Keratinocyte (primary cell): Measurements from ENCODE around the gene ESRP2. TPM values are rescaled to one million over a fixed set of nuclear protein-coding genes. Genes with fewer than 3 reads are reported as not detected.
A peak's percentile ranks its signal among the peaks of the same experiment; 100 is the strongest.

Experiments used
- DNase-seq: peaks from one replicate; pipeline ENCODE4 v3.0.0-alpha.2; 2011; ENCODE audit warnings: low read depth, missing footprints, low spot score
- FAIRE-seq: peaks from 2 replicates; lab custom pipeline; 2011; peaks lifted over from hg19 to GRCh38; lab: Jason Lieb, UNC
- H2AFZ ChIP-seq: 2 replicates; pipeline ENCODE4 v1.6.0; 2012; ENCODE audit warnings: low read length, control low read depth, inconsistent platforms; ENCODE audit not compliant: control insufficient read depth
- H3K27ac ChIP-seq: 2 replicates; pipeline ENCODE4 v1.5.1; 2011; ENCODE audit warnings: low read length; ENCODE audit not compliant: control insufficient read depth, insufficient read depth
- H3K27me3 ChIP-seq: 3 replicates; pipeline ENCODE4 v1.6.0; 2011; ENCODE audit warnings: low read length; ENCODE audit not compliant: control insufficient read depth, insufficient read depth; ENCODE audit errors: extremely low read depth
- H3K36me3 ChIP-seq, 2 experiments: 2 replicates in 1 of 2; 3 replicates in 1 of 2; pipeline ENCODE4 v1.5.1; 2011; ENCODE audit warnings: low read length in 2 of 2, mild to moderate bottlenecking in 1 of 2; ENCODE audit not compliant: control insufficient read depth in 2 of 2, insufficient read depth in 2 of 2; ENCODE audit errors: extremely low read depth in 1 of 2
- H3K4me1 ChIP-seq: 3 replicates; pipeline ENCODE4 v1.5.1; 2011; ENCODE audit warnings: low read length; ENCODE audit not compliant: control insufficient read depth, insufficient read depth; ENCODE audit errors: extremely low read depth
- H3K4me2 ChIP-seq: 3 replicates; pipeline ENCODE4 v1.6.0; 2011; ENCODE audit warnings: low read depth, low read length; ENCODE audit not compliant: control insufficient read depth, insufficient read depth; ENCODE audit errors: extremely low read depth
- H3K4me3 ChIP-seq, 3 experiments: fragments of 200-600 bp in 1 of 3; sonication (generic) in 1 of 3; 2 replicates in 2 of 3; 3 replicates in 1 of 3; pipeline ENCODE4 v1.5.1; 2011 to 2016; ENCODE audit warnings: low read length in 3 of 3, mild to moderate bottlenecking in 3 of 3, control low read depth in 2 of 3, inconsistent platforms in 1 of 3, low read depth in 1 of 3, mixed read lengths in 1 of 3, mixed run types in 1 of 3, moderate library complexity in 1 of 3; ENCODE audit not compliant: control insufficient read depth in 2 of 3, insufficient read depth in 2 of 3; ENCODE audit errors: extremely low read depth in 1 of 3
- H3K79me2 ChIP-seq: 2 replicates; pipeline ENCODE4 v1.6.0; 2012; ENCODE audit warnings: low read length; ENCODE audit not compliant: control insufficient read depth, insufficient read depth
- H3K9ac ChIP-seq: 3 replicates; pipeline ENCODE4 v1.6.0; 2011; ENCODE audit warnings: low read length; ENCODE audit not compliant: control insufficient read depth, insufficient read depth; ENCODE audit errors: extremely low read depth
- H3K9me1 ChIP-seq: 3 replicates; pipeline ENCODE4 v1.6.0; 2011; ENCODE audit warnings: low read length; ENCODE audit not compliant: control insufficient read depth, insufficient read depth; ENCODE audit errors: extremely low read depth
- H3K9me3 ChIP-seq: 2 replicates; pipeline ENCODE4 v1.5.1; 2012; ENCODE audit warnings: low read depth, low read length; ENCODE audit not compliant: control insufficient read depth
- H4K20me1 ChIP-seq: 3 replicates; pipeline ENCODE4 v1.6.0; 2011; ENCODE audit warnings: low read length; ENCODE audit not compliant: control insufficient read depth, insufficient read depth; ENCODE audit errors: extremely low read depth
- CTCF ChIP-seq, 3 experiments: IDR thresholded peaks in 1 of 3; conservative IDR thresholded peaks in 1 of 3; optimal IDR thresholded peaks in 1 of 3; 2 replicates in 2 of 3; 3 replicates in 1 of 3; pipeline versions ENCODE3 to v1.5.1; 2011; ENCODE audit warnings: low read length in 3 of 3, mild to moderate bottlenecking in 3 of 3, moderate library complexity in 2 of 3, control low read depth in 1 of 3, inconsistent platforms in 1 of 3; ENCODE audit not compliant: insufficient read depth in 2 of 3; ENCODE audit errors: extremely low read depth in 1 of 3
- EZH2 ChIP-seq: IDR thresholded peaks from one replicate; pipeline ENCODE4 v1.6.1; 2012; ENCODE audit warnings: inconsistent platforms, mild to moderate bottlenecking, low read length, moderate library complexity
- dilution Hi-C: fragments of 300-500 bp; cut with MboI; formaldehyde crosslinking; loops from one replicate; pipeline ENCODE4 v1.7.0; 2020; ENCODE audit warnings: low sequenced_read_pairs; ENCODE audit not compliant: extremely low pct_ligation_motif_present
- polyA plus RNA-seq, 5 experiments: library from polyadenylated mRNA; depleted of rRNA in 3 of 5; stranded (reverse) in 3 of 5; stranded (forward) in 1 of 5; unstranded in 1 of 5; fragments of >200 nt; gene quantifications; 1 replicate in 1 of 5; 2 replicates in 3 of 5; 3 replicates in 1 of 5; pipeline versions ENCODE4 v1.2.1 to v1.2.3, GENCODE V29; 2011 to 2012; ENCODE audit warnings: missing spikeins in 2 of 5, low read depth in 1 of 5, low replicate concordance in 1 of 5

The ESRP2 gene
- polyA plus RNA-seq, 1 donor (not counting 4 experiments of a cell fraction or from before 2014, with no cell fraction given), result 39.2 TPM

DNA sequence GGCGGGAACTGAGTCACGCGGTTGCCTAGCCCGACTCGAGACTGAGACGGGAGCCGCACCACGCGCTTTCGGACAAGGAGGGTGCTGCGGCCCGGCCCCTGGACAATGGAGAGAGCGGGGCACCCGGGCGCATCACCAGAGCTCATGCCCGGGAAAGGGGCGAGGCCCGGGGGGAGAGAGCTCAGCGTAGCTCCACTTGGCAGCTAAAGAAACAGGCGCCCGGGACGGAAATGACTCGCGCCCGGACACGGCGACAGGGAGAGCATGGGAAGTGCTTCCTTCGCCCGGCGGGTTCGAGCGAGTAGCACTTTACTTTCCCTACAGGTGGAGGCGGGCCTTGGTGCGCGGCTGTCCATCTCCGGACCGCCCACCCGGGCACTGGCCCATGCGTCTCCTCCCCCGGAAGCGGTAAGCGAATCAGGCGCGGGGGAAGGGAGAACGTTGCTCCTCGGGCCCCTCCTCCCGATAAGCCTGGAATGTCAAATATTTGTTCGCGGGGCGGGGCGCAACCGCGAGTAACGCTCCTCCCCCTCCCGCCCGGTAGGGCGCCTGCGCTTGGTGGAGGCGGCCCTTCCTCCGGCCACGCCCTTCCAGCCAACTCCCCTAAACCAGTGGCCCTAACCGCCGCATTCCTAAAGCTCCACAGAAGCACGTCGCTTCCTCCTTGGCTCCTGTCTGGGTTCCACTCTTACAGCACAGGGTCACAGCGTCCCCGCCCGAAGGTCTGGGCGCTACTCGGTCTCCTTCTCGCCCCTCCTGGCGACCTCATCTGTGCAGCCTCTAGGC, 1.5 kb upstream of the ESRP2 start:
- H3K36me3 ChIP-seq, result peaks cover 6 to 20% of the 10 kb centered on the region in 2 experiments
- peak overlapping the region; percentile 69 to 85 (median 83) for H3K4me3 ChIP-seq
- dilution Hi-C loops, result no loop called here
- H3K4me2 ChIP-seq, result peak overlapping the region; percentile 97
- peaks cover 3% of the 10 kb centered on the region for H3K9me1 ChIP-seq
- H3K27ac ChIP-seq, result peak overlapping the region; percentile 93
- peaks cover 29% of the 10 kb centered on the region for H3K4me1 ChIP-seq
- FAIRE-seq (peak; percentile 74), DNase-seq (peak; percentile 91)
- peak overlapping the region; percentile 94 for H2AFZ ChIP-seq
- no peaks in the 10 kb centered on the region for H3K27me3 ChIP-seq
- peaks cover 18% of the 10 kb centered on the region for H4K20me1 ChIP-seq
- no peak for TF ChIP-seq CTCF (optimal IDR thresholded peaks at IDR 0.05 in 1 of 3, IDR thresholded peaks at IDR 0.05 in 1 of 3, conservative IDR thresholded peaks at IDR 0.05 in 1 of 3; ENCODE audit: extremely low read depth in 1 of 3, insufficient read depth in 2 of 3, low read length in 3 of 3)
- TF ChIP-seq EZH2, result no peak
- no peaks in the 10 kb centered on the region for H3K9me3 ChIP-seq
- peak overlapping the region; percentile 89 for H3K9ac ChIP-seq
- H3K79me2 ChIP-seq, result peaks cover 31% of the 10 kb centered on the region

DNA sequence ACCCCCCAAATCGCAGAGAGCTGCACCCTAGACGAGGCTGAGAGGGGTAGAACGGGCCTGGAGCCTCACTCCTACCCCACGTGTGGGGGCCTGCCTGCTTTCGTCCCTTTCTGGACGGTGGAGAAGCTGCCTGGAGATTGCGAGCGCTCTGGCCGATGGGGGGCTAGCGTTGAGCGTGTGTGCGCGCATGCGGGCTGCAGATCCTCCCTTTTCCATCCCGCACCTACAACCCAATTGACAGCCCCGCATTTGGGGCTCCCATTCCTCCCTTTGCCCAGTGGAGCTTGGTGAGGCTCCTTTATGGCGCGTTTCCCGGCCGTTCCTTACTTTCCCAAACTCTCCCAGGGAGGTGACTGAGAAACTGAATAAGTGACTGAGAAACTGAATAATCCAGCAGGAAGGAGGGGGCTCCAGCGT, 907 bp upstream of the ESRP2 start:
- Histone ChIP-seq H4K20me1 (peaks cover 18% of the 10 kb centered on the region), H3K79me2 (peaks cover 35% of the 10 kb centered on the region), H3K27me3 (no peaks in the 10 kb centered on the region), H2AFZ (peak overlapping the region; percentile 36), H3K9me3 (no peaks in the 10 kb centered on the region), H3K4me2 (peak overlapping the region; percentile 97), H3K4me3 (peak overlapping the region; percentile 64 to 85 (median 83)), H3K36me3 (peaks cover 11 to 27% of the 10 kb centered on the region in 2 experiments), H3K9ac (peak overlapping the region; percentile 89), H3K9me1 (peaks cover 3% of the 10 kb centered on the region), H3K27ac (peak overlapping the region; percentile 93), H3K4me1 (peaks cover 29% of the 10 kb centered on the region)
- no peak for FAIRE-seq
- dilution Hi-C loops, result no loop called here
- no peak for DNase-seq
- TF ChIP-seq EZH2 (no peak), CTCF (optimal IDR thresholded peaks at IDR 0.05 in 1 of 3, IDR thresholded peaks at IDR 0.05 in 1 of 3, conservative IDR thresholded peaks at IDR 0.05 in 1 of 3; ENCODE audit: extremely low read depth in 1 of 3, insufficient read depth in 2 of 3, low read length in 3 of 3) (no peak)
